ENCODE measurements around the gene LGI2.
"Not testable (repeated sequence)": the region's sequence is repeated elsewhere in the genome, so short reads cannot be mapped to it uniquely, and the experiment has no call there.

LGI2 gene

GRCh38 chr4:25030277-25031076 is at the start of gene LGI2:
LGI2 (minus strand) TSS chr4:25030946; CDS start chr4:25030693, 253 bp downstream.
- Histone ChIP-seq H3K4me1 (ENCODE audit: insufficient read depth, low read length) (peaks cover 4% of the 10 kb centered on the region; the same call in 1 of the 2 replicates), H3K4me3 (ENCODE audit: low read length) (peak within 1 kb of the TSS; percentile 73), H3K9ac (ENCODE audit: low read depth, low read length) (peak within 1 kb of the TSS; percentile 63; the same call in 1 of the 2 replicates), H3K27me3 (ENCODE audit: insufficient read depth, low read length) (peaks cover 49% of the 10 kb centered on the region), H3K36me3 (ENCODE audit: insufficient read depth, low read depth, low read length) (no peaks in the 10 kb centered on the region), H3K27ac (ENCODE audit: low read length) (no peak within 1 kb of the TSS), H3K9me3 (ENCODE audit: insufficient read depth, low read depth, low read length) (no peaks in the 10 kb centered on the region)

GRCh38 chr4:25078523-25078922 is 47.8 kb upstream of the LGI2 start:
- Histone ChIP-seq H3K36me3 (ENCODE audit: insufficient read depth, low read depth, low read length) (no peaks in the 10 kb centered on the region), H3K9ac (ENCODE audit: low read depth, low read length) (no peak overlapping the region), H3K4me1 (ENCODE audit: insufficient read depth, low read length) (no peaks in the 10 kb centered on the region), H3K9me3 (ENCODE audit: insufficient read depth, low read depth, low read length) (peaks cover 3% of the 10 kb centered on the region; the same call in 1 of the 2 replicates), H3K4me3 (ENCODE audit: low read length) (no peak overlapping the region), H3K27ac (ENCODE audit: low read length) (no peak overlapping the region), H3K27me3 (ENCODE audit: insufficient read depth, low read length) (no peaks in the 10 kb centered on the region)

- Histone ChIP-seq H3K9ac (ENCODE audit: low read depth, low read length) (no peak overlapping the region), H3K27me3 (ENCODE audit: insufficient read depth, low read length) (no peaks in the 10 kb centered on the region), H3K27ac (ENCODE audit: low read length) (no peak overlapping the region), H3K4me3 (ENCODE audit: low read length) (no peak overlapping the region), H3K36me3 (ENCODE audit: insufficient read depth, low read depth, low read length) (no peaks in the 10 kb centered on the region), H3K4me1 (ENCODE audit: insufficient read depth, low read length) (no peaks in the 10 kb centered on the region), H3K9me3 (ENCODE audit: insufficient read depth, low read depth, low read length) (peaks cover 3% of the 10 kb centered on the region; the same call in 1 of the 2 replicates)
These were observed 46.1 kb upstream of the LGI2 start for GRCh38 chr4:25076625-25077398.

GRCh38 chr4:25075851-25076250 is 45.1 kb upstream of the LGI2 start:
- H3K4me3 ChIP-seq (ENCODE audit: low read length): no peak overlapping the region
- H3K9ac ChIP-seq (ENCODE audit: low read depth, low read length): no peak overlapping the region
- no peaks in the 10 kb centered on the region for H3K36me3 ChIP-seq (ENCODE audit: insufficient read depth, low read depth, low read length)
- peaks cover 3% of the 10 kb centered on the region; the same call in 1 of the 2 replicates for H3K9me3 ChIP-seq (ENCODE audit: insufficient read depth, low read depth, low read length)
- H3K4me1 ChIP-seq (ENCODE audit: insufficient read depth, low read length): peaks cover under 1% of the 10 kb centered on the region; the same call in 1 of the 2 replicates
- no peak overlapping the region for H3K27ac ChIP-seq (ENCODE audit: low read length)
- H3K27me3 ChIP-seq (ENCODE audit: insufficient read depth, low read length): no peaks in the 10 kb centered on the region

- Histone ChIP-seq H3K27ac (ENCODE audit: low read length) (no peak overlapping the region), H3K4me1 (ENCODE audit: insufficient read depth, low read length) (peaks cover 6% of the 10 kb centered on the region; the same call in 1 of the 2 replicates), H3K9me3 (ENCODE audit: insufficient read depth, low read depth, low read length) (peaks cover 3% of the 10 kb centered on the region; the same call in 1 of the 2 replicates), H3K27me3 (ENCODE audit: insufficient read depth, low read length) (no peaks in the 10 kb centered on the region), H3K4me3 (ENCODE audit: low read length) (no peak overlapping the region), H3K9ac (ENCODE audit: low read depth, low read length) (no peak overlapping the region), H3K36me3 (ENCODE audit: insufficient read depth, low read depth, low read length) (no peaks in the 10 kb centered on the region)
These were observed 44.4 kb upstream of the LGI2 start for GRCh38 chr4:25075129-25075528.

GRCh38 chr4:25070545-25070944 is 39.8 kb upstream of the LGI2 start:
- Histone ChIP-seq H3K4me1 (ENCODE audit: insufficient read depth, low read length) (peaks cover 24% of the 10 kb centered on the region; the same call in 1 of the 2 replicates), H3K9ac (ENCODE audit: low read depth, low read length) (no peak overlapping the region), H3K4me3 (ENCODE audit: low read length) (no peak overlapping the region), H3K36me3 (ENCODE audit: insufficient read depth, low read depth, low read length) (no peaks in the 10 kb centered on the region), H3K27ac (ENCODE audit: low read length) (no peak overlapping the region), H3K27me3 (ENCODE audit: insufficient read depth, low read length) (no peaks in the 10 kb centered on the region), H3K9me3 (ENCODE audit: insufficient read depth, low read depth, low read length) (no peaks in the 10 kb centered on the region)

GRCh38 chr4:25069014-25069413 is 38.3 kb upstream of the LGI2 start:
- Histone ChIP-seq H3K4me3 (ENCODE audit: low read length) (no peak overlapping the region), H3K9ac (ENCODE audit: low read depth, low read length) (no peak overlapping the region), H3K27ac (ENCODE audit: low read length) (no peak overlapping the region), H3K4me1 (ENCODE audit: insufficient read depth, low read length) (peaks cover 34% of the 10 kb centered on the region), H3K27me3 (ENCODE audit: insufficient read depth, low read length) (no peaks in the 10 kb centered on the region), H3K36me3 (ENCODE audit: insufficient read depth, low read depth, low read length) (no peaks in the 10 kb centered on the region), H3K9me3 (ENCODE audit: insufficient read depth, low read depth, low read length) (no peaks in the 10 kb centered on the region)

GRCh38 chr4:25068386-25068785 is 37.6 kb upstream of the LGI2 start:
- Histone ChIP-seq H3K27me3 (ENCODE audit: insufficient read depth, low read length) (no peaks in the 10 kb centered on the region), H3K36me3 (ENCODE audit: insufficient read depth, low read depth, low read length) (no peaks in the 10 kb centered on the region), H3K9me3 (ENCODE audit: insufficient read depth, low read depth, low read length) (no peaks in the 10 kb centered on the region), H3K4me3 (ENCODE audit: low read length) (no peak overlapping the region), H3K4me1 (ENCODE audit: insufficient read depth, low read length) (peaks cover 34% of the 10 kb centered on the region), H3K27ac (ENCODE audit: low read length) (no peak overlapping the region), H3K9ac (ENCODE audit: low read depth, low read length) (no peak overlapping the region)

GRCh38 chr4:25065932-25066590 is 35.3 kb upstream of the LGI2 start:
- Histone ChIP-seq H3K4me3 (ENCODE audit: low read length) (peak overlapping the region; percentile 46; the same call in 1 of the 2 replicates), H3K36me3 (ENCODE audit: insufficient read depth, low read depth, low read length) (no peaks in the 10 kb centered on the region), H3K27me3 (ENCODE audit: insufficient read depth, low read length) (no peaks in the 10 kb centered on the region), H3K27ac (ENCODE audit: low read length) (no peak overlapping the region), H3K4me1 (ENCODE audit: insufficient read depth, low read length) (peaks cover 34% of the 10 kb centered on the region), H3K9ac (ENCODE audit: low read depth, low read length) (no peak overlapping the region), H3K9me3 (ENCODE audit: insufficient read depth, low read depth, low read length) (no peaks in the 10 kb centered on the region)

- Histone ChIP-seq H3K27me3 (ENCODE audit: insufficient read depth, low read length) (no peaks in the 10 kb centered on the region), H3K4me3 (ENCODE audit: low read length) (peak overlapping the region; percentile 46), H3K9ac (ENCODE audit: low read depth, low read length) (peak overlapping the region; percentile 36; the same call in 1 of the 2 replicates), H3K36me3 (ENCODE audit: insufficient read depth, low read depth, low read length) (no peaks in the 10 kb centered on the region), H3K27ac (ENCODE audit: low read length) (no peak overlapping the region), H3K9me3 (ENCODE audit: insufficient read depth, low read depth, low read length) (no peaks in the 10 kb centered on the region), H3K4me1 (ENCODE audit: insufficient read depth, low read length) (peaks cover 29% of the 10 kb centered on the region)
These were observed 34.7 kb upstream of the LGI2 start for GRCh38 chr4:25065431-25065858.

- H3K4me3 ChIP-seq (ENCODE audit: low read length): peak overlapping the region; percentile 46
- H3K4me1 ChIP-seq (ENCODE audit: insufficient read depth, low read length): peaks cover 27% of the 10 kb centered on the region
- H3K27me3 ChIP-seq (ENCODE audit: insufficient read depth, low read length); H3K27ac ChIP-seq (ENCODE audit: low read length); H3K9me3 ChIP-seq (ENCODE audit: insufficient read depth, low read depth, low read length); H3K36me3 ChIP-seq (ENCODE audit: insufficient read depth, low read depth, low read length): not testable (repeated sequence)
- peak overlapping the region; percentile 36; the same call in 1 of the 2 replicates for H3K9ac ChIP-seq (ENCODE audit: low read depth, low read length)
These were observed 33.7 kb upstream of the LGI2 start for GRCh38 chr4:25064447-25064846.
